ENCODE measurements around the gene SP5.

DNA sequence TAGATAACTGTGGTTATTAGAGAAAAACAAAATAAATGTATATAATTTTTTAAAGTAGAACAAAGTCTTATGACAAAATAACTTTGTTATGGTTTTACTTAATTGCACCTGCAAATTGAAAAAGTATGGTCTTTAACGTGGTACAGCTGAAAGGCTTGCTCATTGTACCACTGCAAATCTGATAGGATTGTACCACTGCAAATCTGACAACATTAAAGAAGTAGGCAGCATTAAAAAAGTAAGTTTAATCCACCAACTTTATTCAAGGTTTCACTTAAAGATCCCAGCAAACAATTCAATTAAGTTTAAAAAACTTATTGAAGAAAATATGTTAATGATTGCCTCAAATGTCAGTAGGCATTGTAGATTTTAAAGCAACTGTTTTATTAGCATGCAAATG lies 4.7 kb downstream of the SP5 start:
- TF ChIP-seq CTCF (IDR thresholded peaks at IDR 0.05; ENCODE audit: extremely low read depth in 1 of 2, insufficient read depth in 1 of 2, low read depth in 1 of 2, low read length in 2 of 2), result no peak
- TF ChIP-seq EZH2 (IDR thresholded peaks at IDR 0.05; ENCODE audit: borderline replicate concordance, low read depth, low read length, severe bottlenecking), result no peak
- no peak for TF ChIP-seq POLR2AphosphoS5 (IDR thresholded peaks at IDR 0.05; ENCODE audit: insufficient read depth, low read depth, low read length)
- no peak for TF ChIP-seq POLR2A (IDR thresholded peaks at IDR 0.05; ENCODE audit: low read depth, low read length)
- no peak for TF ChIP-seq GATA2 (IDR thresholded peaks at IDR 0.05; ENCODE audit: insufficient read depth, insufficient read length, low read depth, low read length)
- no peak for TF ChIP-seq FOS (IDR thresholded peaks at IDR 0.05; ENCODE audit: borderline replicate concordance, insufficient read depth, low read length)
- no peak for TF ChIP-seq MAX (IDR thresholded peaks at IDR 0.05; ENCODE audit: insufficient read depth, insufficient read length)

Measured in endothelial cell of umbilical vein (primary cell).